NCI-H2029 (cell line): ENCODE data around the gene PAK5.
A peak's percentile ranks its signal among the peaks of the same experiment; 100 is the strongest.

ENCODE experiments used
- DNase-seq: peaks from one replicate; lab custom pipeline; 2025; lab: John Stamatoyannopoulos, UW

The PAK5 gene

DNA sequence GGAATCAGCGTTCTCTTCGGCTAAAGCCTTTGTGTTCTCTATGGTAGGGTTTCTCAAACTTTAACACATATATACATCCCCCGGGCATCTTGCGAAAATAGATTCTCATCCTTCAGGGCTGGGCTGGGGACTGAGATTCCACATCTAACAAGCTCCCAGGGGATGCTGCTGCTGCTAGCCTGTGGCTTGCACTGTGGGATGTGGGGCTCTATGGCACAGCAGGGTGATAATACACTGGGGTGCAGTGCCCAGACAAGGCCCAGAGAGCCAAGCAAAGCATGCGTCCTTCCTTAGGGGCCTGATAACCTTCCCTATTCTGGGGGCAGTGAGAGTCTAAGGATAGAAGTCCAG lies 222.4 kb downstream of the PAK5 start:
- no peak for DNase-seq

DNA sequence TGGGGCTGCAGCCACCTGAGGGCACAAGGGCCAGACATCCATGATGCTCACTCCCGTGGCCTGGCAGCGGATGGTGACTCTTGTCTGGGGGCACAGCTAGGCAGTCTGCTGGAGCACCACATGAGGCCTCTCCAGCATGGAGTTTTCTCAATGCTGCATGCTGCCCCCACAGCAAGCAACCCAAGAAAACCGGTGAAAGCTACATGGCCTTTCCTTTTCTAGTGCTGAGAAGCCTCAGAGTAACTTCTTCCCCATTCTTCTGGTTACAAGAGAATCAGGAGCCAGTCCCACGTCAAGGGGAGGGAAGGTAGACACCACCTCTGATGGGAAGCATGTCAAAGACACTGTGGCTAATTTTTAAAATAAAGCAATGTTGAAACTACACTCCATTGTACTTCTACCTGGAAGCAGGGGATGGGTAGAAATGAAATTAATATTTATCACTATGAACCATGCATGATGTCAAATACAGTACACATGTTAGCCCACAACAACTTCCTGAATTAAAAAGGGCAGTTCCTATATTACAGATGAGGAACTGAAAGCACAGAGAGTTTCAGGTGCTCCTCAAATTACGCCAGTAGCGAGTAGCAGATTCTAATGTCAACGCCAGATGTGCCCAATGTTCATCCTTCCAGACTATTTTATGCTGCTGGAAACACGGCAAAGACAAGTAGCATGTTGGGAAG lies 223.0 kb downstream of the PAK5 start:
- DNase-seq, result no peak

DNA sequence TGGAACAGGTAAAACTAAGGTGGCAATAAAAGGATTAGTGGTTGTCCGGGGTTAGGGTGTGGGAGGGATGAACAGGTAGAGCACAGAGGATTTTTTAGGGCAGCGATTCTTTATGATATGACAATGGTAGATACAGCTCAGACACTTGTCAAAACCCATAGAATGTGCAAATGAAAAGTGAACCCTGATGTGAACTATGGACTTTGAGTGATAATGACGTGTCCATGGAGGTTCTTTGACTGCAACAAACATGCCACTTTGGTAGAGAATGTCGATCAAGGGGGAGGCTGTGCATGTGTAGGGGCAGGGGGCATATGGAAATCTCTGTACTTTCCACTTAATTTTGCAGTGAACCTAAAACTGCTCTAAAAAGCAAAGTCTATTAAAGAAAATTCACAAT lies 223.8 kb downstream of the PAK5 start:
- DNase-seq, result no peak

GRCh38 chr20:9613871-9614270 lies 225.0 kb downstream of the PAK5 start:
- no peak for DNase-seq

DNA sequence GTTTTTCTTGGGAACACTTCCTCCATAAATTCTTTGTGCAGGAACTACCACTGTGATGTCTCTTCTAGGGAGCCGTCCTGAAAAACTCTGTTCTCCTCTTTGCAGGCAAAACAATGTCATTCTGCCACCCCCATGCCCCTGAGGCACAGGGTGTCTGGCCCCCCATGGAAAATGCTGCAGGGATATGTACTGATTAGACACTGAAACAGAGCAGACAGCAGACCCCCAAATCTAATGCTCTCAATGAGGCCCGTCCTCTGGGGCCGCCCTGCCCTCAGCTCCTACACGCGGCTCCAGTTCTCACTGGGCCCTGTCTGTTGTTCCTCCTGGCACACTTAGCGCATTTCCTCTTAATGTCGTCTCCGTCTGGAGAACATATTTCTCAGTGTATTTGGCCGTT lies 227.0 kb downstream of the PAK5 start:
- DNase-seq, result no peak

DNA sequence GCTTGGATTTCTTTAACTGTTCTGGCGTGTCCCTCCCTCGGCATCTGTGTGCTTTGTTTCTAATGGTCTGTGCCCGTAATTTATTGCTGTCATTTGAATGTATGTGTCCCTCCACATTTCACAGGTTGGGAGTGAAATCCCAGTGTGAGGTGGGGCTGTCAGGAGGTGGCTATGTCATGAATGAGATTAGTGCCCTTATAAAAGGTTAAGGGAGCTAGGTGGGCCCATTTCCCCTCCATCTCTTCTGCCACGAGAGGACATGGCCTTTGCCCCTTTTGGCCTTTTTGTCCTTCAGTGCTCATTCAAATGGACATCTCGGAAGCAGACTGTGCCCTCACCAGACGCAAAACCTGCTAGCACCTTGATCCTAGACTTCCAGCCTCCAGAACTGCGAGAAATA lies 228.2 kb downstream of the PAK5 start:
- no peak for DNase-seq

- DNase-seq, result peak; percentile 39
Measured at GRCh38 chr20:9609887-9610502, 228.9 kb downstream of the PAK5 start.

GRCh38 chr20:9608639-9609340 lies 230.1 kb downstream of the PAK5 start:
- DNase-seq, result no peak

DNA sequence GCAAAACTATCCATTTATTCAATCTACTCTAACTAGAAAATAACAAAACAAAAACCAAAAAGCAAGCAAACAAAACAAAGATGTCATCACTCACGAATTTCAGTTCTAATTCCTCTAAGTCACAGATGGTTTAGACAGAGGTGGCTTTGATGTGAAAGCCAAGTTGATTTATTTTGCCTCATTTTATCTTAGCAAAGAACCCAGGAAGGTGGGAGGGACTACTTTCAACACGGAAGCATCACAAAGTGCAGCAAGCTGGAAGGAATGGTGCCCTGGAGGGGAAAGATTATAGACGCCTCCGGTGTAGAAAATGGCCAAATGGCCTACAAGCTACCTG lies 236.1 kb downstream of the PAK5 start:
- DNase-seq, result no peak

- no peak for DNase-seq
Measured at GRCh38 chr20:9600562-9600961, 238.3 kb downstream of the PAK5 start.

- no peak for DNase-seq
Measured at GRCh38 chr20:9597547-9597946, 241.3 kb downstream of the PAK5 start.

- no peak for DNase-seq
Measured at GRCh38 chr20:9595763-9596162, 243.1 kb downstream of the PAK5 start.

- DNase-seq, result no peak
Measured at GRCh38 chr20:9594284-9594875, 244.5 kb downstream of the PAK5 start.

DNA sequence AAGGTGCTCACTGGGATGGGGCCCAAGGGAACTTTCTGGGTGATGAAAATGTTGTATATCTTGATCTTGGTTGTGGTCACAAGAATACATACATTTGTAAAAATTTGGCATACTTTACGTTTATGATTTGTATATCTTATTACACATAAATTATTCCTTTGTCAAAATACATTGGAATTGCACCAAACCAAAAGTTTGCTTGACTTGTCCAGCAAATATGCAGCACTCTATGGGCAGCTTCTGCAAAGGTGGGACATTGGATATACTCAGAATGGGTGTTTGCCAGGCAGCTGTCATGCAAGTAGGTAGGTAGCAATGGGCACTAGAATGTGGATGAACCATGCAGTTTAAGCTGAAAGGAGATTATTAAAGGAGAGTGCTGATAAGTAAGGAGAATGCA lies 246.5 kb downstream of the PAK5 start:
- no peak for DNase-seq

GRCh38 chr20:9591080-9591479 lies 247.8 kb downstream of the PAK5 start:
- no peak for DNase-seq

DNA sequence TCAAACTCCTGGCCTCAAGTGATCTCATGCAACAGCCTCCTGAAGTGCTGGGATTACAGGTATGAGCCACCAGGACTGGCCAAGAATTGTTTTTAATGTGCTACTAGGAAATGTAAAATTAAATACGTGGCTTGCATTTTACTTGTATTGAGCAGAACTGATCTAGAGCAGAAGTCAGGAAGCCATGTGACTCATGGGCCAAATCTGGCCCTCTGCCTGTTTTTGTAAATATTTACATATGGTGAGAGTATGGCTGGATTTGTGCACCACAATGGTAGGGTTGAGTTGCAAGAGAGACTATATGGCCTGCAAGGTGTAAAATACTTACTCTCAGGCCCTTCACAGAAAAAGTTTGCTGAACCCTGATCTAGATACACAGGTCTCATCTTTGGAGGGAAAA lies 248.7 kb downstream of the PAK5 start:
- DNase-seq, result peak; percentile 69

GRCh38 chr20:9588706-9589105 lies 250.2 kb downstream of the PAK5 start:
- DNase-seq, result no peak

GRCh38 chr20:9583151-9583550 lies 255.7 kb downstream of the PAK5 start:
- no peak for DNase-seq

DNA sequence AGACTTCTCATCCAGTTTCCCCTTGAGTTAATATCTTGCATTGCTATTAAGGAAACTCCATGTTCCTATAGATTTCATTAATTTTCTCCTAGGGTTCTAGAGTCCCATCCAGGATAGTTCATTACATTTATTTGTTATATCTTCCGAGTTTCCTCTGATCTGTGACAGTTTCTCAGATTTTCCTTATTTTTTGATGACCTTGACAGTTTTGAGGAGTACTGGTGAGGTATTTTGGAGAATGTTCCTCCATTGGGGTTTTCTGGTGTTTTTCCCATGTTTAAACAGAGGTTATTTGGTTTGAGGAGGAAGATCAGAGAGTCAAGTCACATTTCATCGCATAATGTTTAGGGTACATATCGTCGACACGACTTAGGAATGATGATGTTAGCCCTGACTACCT lies 256.7 kb downstream of the PAK5 start:
- DNase-seq, result no peak

DNA sequence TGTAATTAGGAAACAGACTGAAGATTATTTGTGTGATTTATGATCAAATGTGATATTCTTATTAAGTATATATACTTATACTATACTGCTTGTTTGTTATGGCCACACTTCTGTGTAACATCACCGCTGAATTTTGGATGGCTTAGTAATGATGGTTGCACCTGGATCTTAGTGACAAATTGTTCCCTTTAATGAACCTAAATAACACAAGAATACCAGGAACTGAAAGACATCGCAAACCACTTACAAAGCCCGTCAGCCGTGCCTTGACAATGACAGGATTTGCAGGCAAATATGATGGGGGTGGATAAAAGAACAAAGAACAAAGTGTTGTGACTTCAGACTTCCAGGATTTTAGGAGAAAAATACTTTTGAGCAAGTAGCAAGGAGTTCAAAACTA lies 257.4 kb downstream of the PAK5 start:
- DNase-seq, result no peak

GRCh38 chr20:9578594-9578993 lies 260.3 kb downstream of the PAK5 start:
- no peak for DNase-seq

GRCh38 chr20:9577397-9577796 lies 261.5 kb downstream of the PAK5 start:
- DNase-seq, result no peak

- no peak for DNase-seq
Measured at GRCh38 chr20:9576695-9577094, 262.2 kb downstream of the PAK5 start.
